Amniotic epithelial cell (primary cell): Measurements from ENCODE around the gene EDDM13.
"Not testable (repeated sequence)": the region's sequence is repeated elsewhere in the genome, so short reads cannot be mapped to it uniquely, and the experiment has no call there.

Experiments used
- DNase-seq: peaks from one replicate; pipeline ENCODE4 v3.0.0-alpha.2; 2010; ENCODE audit warnings: low read depth

The EDDM13 gene

DNA sequence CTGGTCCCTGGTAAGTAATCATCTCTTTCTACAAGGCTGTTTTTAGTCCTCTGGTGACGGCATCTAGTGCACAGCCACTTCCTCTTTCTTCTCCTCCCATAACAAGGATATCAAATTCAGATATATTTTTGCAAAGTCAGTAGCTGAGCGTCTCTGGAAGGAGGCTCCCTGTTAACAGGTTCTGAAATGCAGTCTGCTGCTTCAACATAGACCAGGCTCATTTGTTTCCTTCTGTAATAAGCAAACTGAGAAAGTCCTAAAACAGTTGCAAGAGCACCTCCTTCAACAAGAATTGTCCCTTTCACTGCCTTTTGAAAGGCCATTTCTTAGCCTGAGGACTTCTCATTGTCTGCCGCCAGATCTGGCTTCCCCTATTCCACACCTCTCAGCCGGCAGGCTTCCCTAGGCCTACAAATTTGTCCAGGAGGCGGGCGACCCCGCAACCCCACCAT is 49.5 kb downstream of the EDDM13 start:
- DNase-seq: no peak

DNA sequence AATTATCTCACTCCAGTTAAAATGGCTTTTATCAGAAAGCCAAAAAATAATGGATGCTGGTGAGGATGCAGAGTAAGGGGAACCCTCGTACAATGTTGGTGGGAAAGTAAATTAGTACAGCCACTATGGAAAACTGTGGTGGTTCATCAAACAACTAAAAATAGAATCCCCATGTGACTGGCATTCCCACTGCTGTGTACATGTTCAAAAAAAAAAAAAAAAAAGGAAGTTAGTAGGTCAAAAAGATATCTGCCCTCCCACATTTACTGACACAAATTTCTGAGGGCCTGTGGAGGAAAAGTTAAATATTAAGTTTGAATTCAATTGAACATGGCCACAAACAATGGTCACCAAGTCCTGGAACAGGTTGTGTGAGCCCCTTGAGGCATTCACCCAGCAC is 51.9 kb downstream of the EDDM13 start:
- no peak for DNase-seq

DNA sequence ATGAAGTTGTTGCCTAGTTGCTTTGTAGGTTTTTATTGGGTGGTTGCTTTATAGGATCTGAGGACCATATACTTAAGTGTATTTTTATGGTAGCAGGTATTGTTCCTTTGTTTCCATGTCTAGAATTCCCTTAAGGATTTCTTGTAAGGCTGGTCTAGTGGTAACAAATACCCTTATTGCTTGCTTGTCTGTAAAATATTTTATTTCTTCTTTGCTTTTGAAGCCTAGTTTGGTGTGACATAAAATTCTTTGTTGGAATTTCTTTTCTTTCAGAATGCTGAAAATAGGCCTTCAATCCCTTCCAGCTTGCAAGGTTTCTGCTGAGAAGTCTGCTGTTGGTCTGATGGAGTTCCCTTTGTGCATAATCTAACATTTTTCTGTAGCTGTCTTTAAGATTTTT is 60.1 kb downstream of the EDDM13 start:
- no peak for DNase-seq

DNA sequence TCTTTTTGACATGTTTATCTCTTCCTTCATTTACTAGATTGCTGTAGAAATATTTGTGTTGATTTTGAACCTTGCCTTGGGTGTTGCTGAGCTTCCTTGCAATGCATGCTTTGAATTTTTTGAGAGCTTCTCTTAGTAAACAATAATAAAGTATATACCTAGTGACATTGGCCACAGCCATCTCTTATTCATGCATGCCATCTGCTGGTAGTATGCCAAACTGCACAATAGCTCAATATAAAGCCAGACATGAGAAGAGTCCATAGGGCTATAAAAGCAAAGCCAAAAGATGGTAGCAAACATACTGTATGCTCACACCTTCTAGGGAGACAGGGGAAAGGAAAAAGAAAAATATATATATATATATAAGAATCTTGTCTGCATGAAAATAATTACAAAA is 61.0 kb downstream of the EDDM13 start:
- DNase-seq: peak; percentile 53

DNA sequence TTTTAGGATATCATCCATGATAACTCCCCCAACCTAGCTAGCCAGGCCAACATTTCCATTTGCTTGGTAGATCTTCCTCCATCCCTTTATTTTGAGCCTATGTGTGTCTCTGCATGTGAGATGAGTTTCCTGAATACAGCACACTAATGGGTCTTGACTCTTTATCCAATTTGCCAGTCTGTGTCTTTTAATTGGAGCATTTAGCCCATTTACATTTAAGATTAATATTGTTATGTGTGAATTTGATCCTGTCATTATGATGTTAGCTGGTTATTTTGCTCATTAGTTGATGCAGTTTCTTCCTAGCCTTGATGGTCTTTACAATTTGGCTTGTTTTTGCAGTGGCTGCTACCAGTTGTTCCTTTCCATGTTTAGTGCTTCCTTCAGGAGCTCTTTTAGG is 62.8 kb downstream of the EDDM13 start:
- not testable (repeated sequence) for DNase-seq

DNA sequence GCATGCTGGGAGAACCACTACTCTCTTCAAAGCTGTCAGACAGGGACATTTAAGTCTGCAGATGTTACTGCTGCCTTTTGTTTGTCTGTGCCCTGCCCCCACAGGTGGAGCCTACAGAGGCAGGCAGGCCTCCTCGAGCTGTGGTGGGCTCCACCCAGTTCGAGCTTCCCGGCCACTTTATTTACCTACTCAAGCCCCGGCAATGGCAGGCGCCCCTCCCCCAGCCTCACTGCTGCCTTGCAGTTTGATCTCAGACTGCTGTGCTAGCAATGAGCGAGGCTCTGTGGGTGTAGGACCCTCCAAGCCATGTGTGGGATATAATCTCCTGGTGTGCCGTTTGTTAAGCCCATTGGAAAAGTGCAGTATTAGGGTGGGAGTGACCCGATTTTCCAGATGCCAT is 64.5 kb downstream of the EDDM13 start:
- DNase-seq: not testable (repeated sequence)

DNA sequence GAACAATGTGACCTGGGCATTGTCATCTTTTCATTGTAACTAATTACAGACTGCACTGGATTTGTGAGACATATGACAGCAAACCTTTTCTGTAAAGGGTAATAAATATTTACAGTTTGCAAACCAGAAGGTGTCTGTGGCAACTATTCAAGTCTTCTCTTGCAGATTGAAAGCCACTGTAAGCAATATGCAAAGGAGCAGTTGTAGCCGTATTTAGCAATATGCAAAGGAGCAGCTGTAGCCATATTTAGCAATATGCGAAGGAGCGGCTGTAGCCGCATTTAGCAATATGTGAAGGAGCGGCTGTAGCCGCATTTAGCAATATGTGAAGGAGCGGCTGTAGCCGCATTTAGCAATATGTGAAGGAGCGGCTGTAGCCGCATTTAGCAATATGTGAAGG is 66.5 kb downstream of the EDDM13 start:
- not testable (repeated sequence) for DNase-seq

DNA sequence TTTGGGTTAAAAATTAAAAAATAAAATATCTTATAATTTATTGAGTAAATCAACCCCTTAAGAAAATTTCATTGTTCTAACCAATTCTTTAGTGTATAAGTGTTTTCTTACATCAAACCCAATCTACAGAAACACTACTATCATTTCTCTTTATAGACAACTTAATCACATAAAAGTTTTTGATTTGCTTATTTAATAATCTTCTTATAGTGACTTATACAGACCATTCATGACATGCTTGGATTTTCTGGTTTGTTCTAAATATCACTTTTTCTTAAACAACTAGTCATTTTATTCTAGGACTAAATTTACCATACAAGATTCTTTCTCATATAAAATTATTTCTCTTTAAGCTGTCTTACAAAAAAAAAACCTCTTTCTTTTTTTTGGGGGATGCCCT is 69.4 kb downstream of the EDDM13 start:
- DNase-seq: no peak

DNA sequence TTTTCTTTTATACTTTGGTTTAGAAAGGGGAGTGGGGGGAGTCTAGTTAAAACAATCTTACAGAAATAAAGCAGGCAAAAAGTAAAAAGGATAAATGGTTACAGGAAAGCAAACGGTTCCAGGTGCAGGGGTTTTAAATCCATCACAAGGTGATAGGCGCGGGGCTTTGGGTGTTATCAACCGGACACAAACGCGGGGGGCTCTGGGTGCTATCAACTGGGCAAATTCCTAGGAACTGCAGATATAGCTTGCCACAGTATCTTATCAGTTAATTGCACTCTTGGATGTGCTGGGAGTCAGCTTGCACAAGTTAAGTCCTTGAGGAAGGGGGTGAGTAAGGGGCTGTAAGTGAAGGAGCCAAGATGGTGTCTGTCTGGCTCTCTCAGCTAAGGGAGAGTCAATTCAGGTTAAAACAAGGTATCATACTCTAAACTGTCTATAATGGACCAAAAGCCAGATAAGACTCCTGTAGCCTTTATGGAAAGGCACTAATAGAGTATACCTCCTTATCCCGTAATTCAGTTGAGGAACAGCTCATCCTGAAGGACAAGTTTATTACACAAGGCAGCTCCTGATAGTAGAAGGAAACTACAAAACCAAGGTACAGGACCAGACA is 74.7 kb downstream of the EDDM13 start:
- no peak for DNase-seq

DNA sequence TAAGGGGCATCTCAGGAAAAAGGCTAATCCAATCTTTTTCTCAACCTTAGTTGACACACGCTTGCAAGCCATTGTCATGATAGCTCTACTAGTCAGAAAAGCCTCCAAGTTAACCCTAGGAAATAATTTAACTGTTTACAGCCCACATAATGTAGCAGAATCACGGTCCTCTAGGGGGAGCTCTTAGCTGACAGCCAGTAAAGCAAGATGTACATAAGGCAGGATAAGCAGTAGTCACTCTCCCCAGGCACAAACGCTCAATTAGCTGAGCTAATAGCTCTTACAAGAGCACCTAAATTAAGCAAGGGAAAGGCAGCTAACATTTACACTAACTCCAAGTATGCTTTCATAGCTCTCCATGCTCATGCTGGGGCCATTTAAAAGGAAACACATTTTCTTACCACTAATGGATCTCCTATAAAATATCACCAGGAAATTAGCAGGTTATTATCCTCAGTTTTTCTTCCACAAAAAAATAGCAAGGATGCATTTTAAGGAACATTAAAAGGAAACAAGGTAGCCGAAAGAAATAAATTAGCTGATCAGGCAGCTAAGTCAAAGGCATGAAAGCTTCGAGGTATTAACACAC is 75.8 kb downstream of the EDDM13 start:
- peak; percentile 12 for DNase-seq

DNA sequence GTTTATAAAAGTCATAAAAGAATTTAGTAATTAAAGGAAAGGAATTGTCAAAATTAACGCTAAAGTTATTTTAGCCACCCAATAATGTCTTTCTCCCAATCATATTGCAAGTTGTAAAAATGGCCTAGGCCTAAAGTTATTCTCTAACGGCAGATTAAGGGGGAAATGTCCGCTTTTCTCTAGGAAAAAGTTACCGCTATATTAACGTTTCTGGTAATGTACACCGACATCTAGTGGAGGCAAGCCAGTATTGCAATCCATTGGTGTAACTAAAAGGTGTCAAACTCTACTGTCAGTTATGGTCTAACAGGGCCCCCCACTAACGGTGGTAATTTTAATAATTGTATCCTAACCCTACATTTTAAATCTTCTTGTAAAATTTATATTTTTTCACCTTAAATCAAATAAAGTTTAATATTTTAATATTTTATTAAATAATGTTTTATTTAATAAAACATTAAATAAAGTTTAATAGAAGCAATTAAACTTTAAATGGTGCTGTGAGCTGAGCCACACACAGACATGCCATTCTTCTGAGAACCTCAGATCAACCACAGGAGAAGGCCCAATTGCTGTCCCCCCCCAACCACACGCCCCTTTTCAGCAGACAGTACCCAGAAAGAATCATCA is 78.0 kb downstream of the EDDM13 start:
- DNase-seq: peak; percentile 30

DNA sequence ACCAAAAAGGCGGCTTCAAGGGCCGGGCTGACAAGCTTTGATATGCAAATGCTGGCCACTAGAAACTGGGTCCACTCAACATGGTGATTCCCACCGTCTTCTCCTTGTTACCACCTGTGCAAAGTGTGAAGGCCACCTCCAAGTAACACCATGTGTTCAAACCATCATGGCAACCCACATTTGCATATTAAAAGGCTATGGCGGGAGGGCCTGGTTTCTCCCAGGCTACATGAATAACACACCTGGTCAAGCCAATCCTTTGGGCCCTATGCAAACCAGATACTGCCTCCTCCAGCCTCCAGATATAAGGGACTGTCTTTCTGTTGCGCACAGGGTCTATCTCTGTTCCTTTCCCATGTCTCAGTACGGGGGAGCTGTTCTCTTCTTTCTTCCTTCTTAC is 78.7 kb downstream of the EDDM13 start:
- no peak for DNase-seq

DNA sequence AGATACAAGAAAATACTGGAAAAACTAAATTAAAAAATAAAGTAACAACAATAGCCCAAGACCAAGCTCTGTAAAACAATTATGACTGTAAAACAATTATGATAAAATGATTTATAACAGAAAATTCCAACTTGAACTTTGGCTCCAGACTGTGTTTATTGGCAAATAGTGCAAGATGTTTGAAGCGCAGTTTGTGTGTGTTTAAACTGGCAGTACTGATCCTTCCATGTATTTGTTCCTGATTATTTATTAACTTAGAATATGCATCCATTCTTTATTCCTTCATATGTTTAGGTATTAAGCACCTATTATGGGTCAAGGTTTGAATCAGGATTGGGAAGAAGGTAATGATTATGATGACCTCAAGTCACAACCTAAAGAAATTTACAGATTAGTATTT is 83.0 kb downstream of the EDDM13 start:
- no peak for DNase-seq

DNA sequence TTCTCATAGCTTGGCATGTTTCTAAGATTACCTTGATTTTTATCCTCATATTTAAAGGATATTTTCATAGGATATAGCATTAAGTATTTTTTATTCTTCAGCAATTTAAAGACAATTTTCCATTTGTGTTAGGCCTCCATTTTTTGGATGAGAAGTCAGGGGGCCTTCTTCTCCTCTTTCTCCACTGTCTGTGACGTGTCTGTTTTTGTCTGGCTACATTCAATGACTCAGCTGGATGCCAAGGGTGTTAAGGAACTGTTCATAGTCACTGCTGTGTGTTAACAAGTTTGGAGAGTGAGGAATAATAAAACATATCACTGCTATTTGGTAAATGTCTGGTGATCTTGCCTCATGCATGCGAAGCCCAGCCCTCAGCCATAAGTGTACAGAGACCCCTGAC is 84.4 kb downstream of the EDDM13 start:
- DNase-seq: peak; percentile 10
